ENCODE results near the gene KIF7.

DNA sequence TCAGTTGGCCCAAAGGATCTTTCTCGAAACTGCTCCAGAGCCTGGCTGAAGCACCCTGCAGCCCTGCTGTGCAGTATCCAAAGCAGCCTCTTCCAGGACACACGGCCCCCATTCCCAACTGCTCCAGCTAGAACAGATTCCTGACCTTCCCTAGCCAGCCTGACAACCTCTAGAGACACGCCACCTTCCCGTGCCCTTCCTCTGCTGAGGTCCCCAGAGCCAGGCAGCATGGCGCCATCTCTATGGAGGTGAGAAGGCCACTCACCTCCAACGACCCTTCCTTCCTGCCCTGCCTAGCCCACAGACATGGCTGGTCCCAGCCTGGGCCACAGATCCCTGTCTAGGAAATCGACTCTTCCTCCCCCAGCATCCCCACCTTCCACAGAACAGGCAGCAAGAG is 3.1 kb downstream of the KIF7 start:
- TF ChIP-seq, protein P1, sequence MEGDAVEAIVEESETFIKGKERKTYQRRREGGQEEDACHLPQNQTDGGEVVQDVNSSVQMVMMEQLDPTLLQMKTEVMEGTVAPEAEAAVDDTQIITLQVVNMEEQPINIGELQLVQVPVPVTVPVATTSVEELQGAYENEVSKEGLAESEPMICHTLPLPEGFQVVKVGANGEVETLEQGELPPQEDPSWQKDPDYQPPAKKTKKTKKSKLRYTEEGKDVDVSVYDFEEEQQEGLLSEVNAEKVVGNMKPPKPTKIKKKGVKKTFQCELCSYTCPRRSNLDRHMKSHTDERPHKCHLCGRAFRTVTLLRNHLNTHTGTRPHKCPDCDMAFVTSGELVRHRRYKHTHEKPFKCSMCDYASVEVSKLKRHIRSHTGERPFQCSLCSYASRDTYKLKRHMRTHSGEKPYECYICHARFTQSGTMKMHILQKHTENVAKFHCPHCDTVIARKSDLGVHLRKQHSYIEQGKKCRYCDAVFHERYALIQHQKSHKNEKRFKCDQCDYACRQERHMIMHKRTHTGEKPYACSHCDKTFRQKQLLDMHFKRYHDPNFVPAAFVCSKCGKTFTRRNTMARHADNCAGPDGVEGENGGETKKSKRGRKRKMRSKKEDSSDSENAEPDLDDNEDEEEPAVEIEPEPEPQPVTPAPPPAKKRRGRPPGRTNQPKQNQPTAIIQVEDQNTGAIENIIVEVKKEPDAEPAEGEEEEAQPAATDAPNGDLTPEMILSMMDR (IDR thresholded peaks at IDR 0.05) = no peak
- TF ChIP-seq PRDM15 (CRISPR knock-in tag; IDR thresholded peaks at IDR 0.05) = no peak
- no peak for TF ChIP-seq ESRRA (CRISPR knock-in tag; IDR thresholded peaks at IDR 0.05; ENCODE audit: borderline replicate concordance)
- TF ChIP-seq PRRX2 (CRISPR knock-in tag; IDR thresholded peaks at IDR 0.05) = no peak
- no peak for TF ChIP-seq ZNF138 (CRISPR knock-in tag; conservative IDR thresholded peaks at IDR 0.05)
- no peak for TF ChIP-seq ETV6 (CRISPR knock-in tag; IDR thresholded peaks at IDR 0.05)
- TF ChIP-seq NR1H2 (CRISPR knock-in tag; IDR thresholded peaks at IDR 0.05) = no peak
- no peak for TF ChIP-seq SP1 (CRISPR knock-in tag; conservative IDR thresholded peaks at IDR 0.05)
- no peak for TF ChIP-seq TEAD1 (CRISPR knock-in tag; IDR thresholded peaks at IDR 0.05)
- TF ChIP-seq ATF6 (CRISPR knock-in tag; IDR thresholded peaks at IDR 0.05) = no peak
- no peak for TF ChIP-seq ZNF281 (CRISPR knock-in tag; IDR thresholded peaks at IDR 0.05)
- TF ChIP-seq TP53 (CRISPR knock-in tag; IDR thresholded peaks at IDR 0.05) = no peak
- TF ChIP-seq, protein P2, sequence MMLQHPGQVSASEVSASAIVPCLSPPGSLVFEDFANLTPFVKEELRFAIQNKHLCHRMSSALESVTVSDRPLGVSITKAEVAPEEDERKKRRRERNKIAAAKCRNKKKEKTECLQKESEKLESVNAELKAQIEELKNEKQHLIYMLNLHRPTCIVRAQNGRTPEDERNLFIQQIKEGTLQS (CRISPR knock-in tag; conservative IDR thresholded peaks at IDR 0.05) = no peak

All from WTC11 (cell line).